PFSK-1 (cell line): ENCODE measurements around the gene TOLLIP.

Experiments
- FOXP2 ChIP-seq: optimal IDR thresholded peaks from 2 replicates; pipeline ENCODE3; 2011; ENCODE audit warnings: borderline replicate concordance, control low read depth, inconsistent platforms; ENCODE audit not compliant: insufficient read depth; ENCODE audit errors: extremely low read length, extremely low read depth
- POLR2AphosphoS5 ChIP-seq: IDR thresholded peaks from 2 replicates; pipeline ENCODE4 v1.6.1; 2012; ENCODE audit warnings: low read depth, mild to moderate bottlenecking, control low read depth, low read length, moderate library complexity
- SIN3A ChIP-seq: IDR thresholded peaks from 2 replicates; pipeline ENCODE4 v1.6.1; 2012; ENCODE audit warnings: mild to moderate bottlenecking, low read length, moderate library complexity, borderline replicate concordance; ENCODE audit not compliant: insufficient read depth
- TAF1 ChIP-seq: IDR thresholded peaks from 2 replicates; pipeline ENCODE4 v1.6.1; 2012; ENCODE audit warnings: low read length, control low read depth, borderline replicate concordance; ENCODE audit not compliant: insufficient read depth
- TF ChIP-seq, protein P1 (sequence below), 2 experiments: IDR thresholded peaks; 2 replicates each; pipeline versions ENCODE4 v1.6.1 to v1.8.0; 2011 to 2012; ENCODE audit warnings: low read depth in 2 of 2, low read length in 2 of 2, control low read depth in 1 of 2, inconsistent platforms in 1 of 2, mild to moderate bottlenecking in 1 of 2, moderate library complexity in 1 of 2; ENCODE audit not compliant: insufficient read depth in 1 of 2

The TOLLIP gene

DNA sequence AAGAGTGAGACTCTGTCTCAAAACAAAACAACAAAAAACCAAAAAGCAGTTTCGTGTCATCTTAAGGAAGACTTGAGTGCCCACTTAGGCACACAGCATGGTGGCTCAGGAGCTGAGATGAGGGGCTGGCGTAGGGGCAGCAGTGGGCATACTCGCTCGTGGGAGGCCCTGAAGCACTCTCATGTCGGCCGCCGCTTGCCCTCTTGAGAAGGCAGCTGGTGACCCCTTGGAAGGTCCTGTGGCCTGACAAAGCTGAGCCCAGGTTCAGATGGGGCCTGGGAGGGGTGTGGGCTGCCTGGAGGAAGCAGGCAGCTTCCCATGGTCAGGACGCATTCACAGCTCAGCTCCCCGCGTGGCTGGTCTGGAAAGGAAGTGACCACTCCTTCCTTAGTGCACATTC, 71.6 kb downstream of the TOLLIP start:
- TF ChIP-seq SIN3A: no peak
- TF ChIP-seq POLR2AphosphoS5: no peak
- TF ChIP-seq, protein P1, sequence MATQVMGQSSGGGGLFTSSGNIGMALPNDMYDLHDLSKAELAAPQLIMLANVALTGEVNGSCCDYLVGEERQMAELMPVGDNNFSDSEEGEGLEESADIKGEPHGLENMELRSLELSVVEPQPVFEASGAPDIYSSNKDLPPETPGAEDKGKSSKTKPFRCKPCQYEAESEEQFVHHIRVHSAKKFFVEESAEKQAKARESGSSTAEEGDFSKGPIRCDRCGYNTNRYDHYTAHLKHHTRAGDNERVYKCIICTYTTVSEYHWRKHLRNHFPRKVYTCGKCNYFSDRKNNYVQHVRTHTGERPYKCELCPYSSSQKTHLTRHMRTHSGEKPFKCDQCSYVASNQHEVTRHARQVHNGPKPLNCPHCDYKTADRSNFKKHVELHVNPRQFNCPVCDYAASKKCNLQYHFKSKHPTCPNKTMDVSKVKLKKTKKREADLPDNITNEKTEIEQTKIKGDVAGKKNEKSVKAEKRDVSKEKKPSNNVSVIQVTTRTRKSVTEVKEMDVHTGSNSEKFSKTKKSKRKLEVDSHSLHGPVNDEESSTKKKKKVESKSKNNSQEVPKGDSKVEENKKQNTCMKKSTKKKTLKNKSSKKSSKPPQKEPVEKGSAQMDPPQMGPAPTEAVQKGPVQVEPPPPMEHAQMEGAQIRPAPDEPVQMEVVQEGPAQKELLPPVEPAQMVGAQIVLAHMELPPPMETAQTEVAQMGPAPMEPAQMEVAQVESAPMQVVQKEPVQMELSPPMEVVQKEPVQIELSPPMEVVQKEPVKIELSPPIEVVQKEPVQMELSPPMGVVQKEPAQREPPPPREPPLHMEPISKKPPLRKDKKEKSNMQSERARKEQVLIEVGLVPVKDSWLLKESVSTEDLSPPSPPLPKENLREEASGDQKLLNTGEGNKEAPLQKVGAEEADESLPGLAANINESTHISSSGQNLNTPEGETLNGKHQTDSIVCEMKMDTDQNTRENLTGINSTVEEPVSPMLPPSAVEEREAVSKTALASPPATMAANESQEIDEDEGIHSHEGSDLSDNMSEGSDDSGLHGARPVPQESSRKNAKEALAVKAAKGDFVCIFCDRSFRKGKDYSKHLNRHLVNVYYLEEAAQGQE (IDR thresholded peaks at IDR 0.05; ENCODE audit: insufficient read depth in 1 of 2, low read depth in 2 of 2, low read length in 2 of 2): no peak
- TF ChIP-seq FOXP2: no peak
- no peak for TF ChIP-seq TAF1

DNA sequence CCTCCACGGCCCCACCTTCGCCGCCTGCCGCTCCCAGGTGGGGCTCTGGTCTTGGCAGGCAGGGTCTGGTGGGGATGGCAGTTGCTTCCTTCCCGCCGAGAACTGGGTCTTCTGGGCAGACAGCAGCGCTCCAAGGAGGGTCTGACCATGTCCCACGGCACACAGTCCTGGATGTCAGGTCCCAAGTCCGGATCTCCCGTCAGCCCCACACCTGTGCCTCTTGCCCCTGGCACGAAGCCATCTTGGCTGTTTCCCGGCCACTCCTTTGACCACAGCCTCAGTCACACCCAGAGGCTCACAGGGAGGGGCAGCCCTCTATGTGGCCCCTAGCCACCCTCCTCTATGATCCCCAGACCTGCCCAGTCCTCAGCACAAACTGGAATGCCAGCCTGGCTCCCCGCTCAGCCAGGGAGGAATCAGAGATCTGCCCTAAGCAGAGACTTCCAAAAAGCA, 72.3 kb downstream of the TOLLIP start:
- no peak for TF ChIP-seq FOXP2
- TF ChIP-seq, protein P1 (IDR thresholded peaks at IDR 0.05; ENCODE audit: insufficient read depth in 1 of 2, low read depth in 2 of 2, low read length in 2 of 2): no peak
- no peak for TF ChIP-seq SIN3A
- TF ChIP-seq TAF1: no peak

DNA sequence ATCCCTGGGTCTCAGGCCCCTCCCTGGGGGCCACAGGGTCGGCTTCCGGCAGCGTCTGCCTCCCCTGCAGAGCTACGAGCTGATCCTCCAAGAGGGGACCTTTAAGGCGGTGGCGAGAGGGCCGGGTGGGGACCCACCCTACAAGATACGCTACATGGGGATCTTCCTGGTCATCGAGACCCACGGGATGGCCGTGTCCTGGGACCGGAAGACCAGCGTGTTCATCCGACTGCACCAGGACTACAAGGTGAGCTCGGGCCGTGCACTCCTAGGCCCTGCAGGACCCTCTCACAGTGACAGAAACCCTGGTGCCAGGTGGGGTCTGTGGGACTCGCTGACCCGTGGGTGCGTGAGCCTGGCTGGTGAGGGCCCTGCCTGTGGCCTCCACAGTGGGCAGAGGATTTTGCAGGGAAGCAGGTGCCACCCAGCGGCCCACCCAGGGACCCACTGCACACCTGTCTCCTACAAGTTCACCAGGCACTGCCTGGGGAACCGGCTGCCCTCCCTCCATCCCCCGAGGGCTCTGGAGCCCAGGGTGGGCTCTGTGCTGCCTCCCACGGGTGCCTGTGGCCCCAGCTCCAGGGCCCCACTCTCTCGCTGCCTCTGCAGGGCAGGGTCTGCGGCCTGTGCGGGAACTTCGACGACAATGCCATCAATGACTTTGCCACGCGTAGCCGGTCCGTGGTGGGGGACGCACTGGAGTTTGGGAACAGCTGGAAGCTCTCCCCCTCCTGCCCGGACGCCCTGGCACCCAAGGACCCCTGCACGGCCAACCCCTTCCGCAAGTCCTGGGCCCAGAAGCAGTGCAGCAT, 72.9 kb downstream of the TOLLIP start:
- TF ChIP-seq SIN3A (no peak), TAF1 (no peak), FOXP2 (no peak), POLR2AphosphoS5 (no peak)
- TF ChIP-seq, protein P1 (IDR thresholded peaks at IDR 0.05; ENCODE audit: insufficient read depth in 1 of 2, low read depth in 2 of 2, low read length in 2 of 2): no peak

DNA sequence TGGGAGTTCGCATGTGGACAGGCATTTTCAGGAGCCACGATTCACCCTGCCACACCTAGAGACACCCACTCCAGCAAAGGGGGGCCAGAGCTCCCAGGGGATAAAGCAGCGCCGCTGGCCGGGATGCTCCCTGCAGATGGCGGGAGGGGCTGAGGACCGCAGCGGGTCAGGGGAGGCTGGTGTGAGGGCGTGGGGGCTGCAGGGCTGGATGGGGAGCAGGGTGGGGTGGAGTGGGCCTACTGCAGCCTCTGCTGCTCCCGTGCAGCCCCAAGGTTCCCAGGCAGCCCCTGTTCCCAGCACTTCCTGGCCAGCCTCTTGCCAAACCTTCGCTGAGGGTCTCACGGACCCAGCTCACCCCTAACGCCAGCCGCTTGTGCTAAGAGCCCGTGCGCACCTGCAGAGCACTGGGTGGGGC, 73.5 kb downstream of the TOLLIP start:
- TF ChIP-seq SIN3A: no peak
- TF ChIP-seq POLR2AphosphoS5: no peak

DNA sequence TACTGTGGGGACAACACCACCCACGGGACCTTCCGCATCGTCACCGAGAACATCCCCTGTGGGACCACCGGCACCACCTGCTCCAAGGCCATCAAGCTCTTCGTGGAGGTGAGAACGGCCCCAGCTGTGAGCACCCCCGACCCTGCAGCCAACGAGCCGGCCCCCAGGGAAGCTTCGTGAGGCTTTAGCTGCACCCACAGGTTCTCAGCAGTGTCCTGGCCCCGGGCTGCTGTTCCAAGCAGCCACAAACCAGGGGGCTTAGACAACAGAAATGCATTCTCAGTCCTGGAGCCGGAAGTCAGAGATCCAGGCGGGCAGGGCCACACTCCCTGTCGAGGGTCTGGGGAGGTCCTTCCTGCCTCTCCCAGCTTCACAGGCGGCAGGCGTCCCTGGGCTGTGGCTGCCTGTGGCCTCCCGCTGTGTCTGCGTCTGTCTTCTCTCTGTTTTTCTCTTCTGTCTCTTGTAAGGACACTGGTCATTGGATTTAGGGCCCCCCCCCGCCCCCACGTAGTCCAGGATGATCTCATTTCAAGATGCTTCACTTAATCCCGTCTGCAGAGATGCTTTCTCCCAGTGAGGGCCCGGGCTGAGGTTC, 74.0 kb downstream of the TOLLIP start:
- TF ChIP-seq POLR2AphosphoS5: no peak
- TF ChIP-seq, protein P1 (IDR thresholded peaks at IDR 0.05; ENCODE audit: insufficient read depth in 1 of 2, low read depth in 2 of 2, low read length in 2 of 2): no peak
- TF ChIP-seq FOXP2: no peak
- no peak for TF ChIP-seq TAF1
- TF ChIP-seq SIN3A: no peak
